ENCODE measurements around the gene LRG1. TPM values are rescaled to one million over a fixed set of nuclear protein-coding genes. Genes with fewer than 3 reads are reported as not detected.

Gene LRG1
- total RNA-seq, 1 experiment from 2014 or later: 0.08 TPM

DNA sequence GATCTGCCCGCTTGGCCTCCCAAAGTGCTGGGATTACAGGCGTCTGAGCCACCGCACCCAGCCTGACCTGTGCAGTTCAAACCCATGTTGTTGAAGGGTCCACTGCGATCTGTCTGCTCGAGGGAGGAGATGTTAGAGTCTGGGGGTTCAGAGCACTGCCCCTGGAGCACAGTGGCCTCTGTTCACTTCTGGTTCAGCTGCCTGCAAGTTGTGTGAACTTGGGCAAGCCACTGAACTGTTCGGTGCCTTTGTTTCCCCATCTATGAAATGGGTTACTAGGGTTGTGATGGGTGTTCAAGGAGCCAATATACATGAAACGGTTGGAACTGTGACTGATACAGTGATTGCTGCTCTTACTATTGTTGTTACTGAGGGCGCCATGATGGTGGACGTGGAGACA, 6.5 kb downstream of the LRG1 start:
- in situ Hi-C loops (cut with HindIII; ENCODE audit: low pct_unique_long_range_greater_than_20kb, low sequenced_read_pairs) (no loop called here), intact Hi-C loops (cut with micrococcal nuclease; ENCODE audit: unreplicated experiment) (no loop called here)
- ATAC-seq (no peak), DNase-seq (ENCODE audit: low read depth, low spot score) (no peak)
- Histone ChIP-seq H3K4me3 (ENCODE audit: low read depth in 2 of 2, low read length in 2 of 2) (no peak overlapping the region), H3K9me3 (ENCODE audit: control insufficient read depth, insufficient read depth, low read depth, low read length) (no peaks in the 10 kb centered on the region), H3K27ac (ENCODE audit: low read length) (no peak overlapping the region), H3K27me3 (ENCODE audit: control insufficient read depth, insufficient read depth, low read length) (no peaks in the 10 kb centered on the region), H3K36me3 (ENCODE audit: control insufficient read depth, insufficient read depth, low read length) (no peaks in the 10 kb centered on the region), H3K4me1 (ENCODE audit: control insufficient read depth, insufficient read depth, low read length) (peaks cover 5% of the 10 kb centered on the region; the same call in 1 of the 2 replicates)
- ChIA-PET CTCF (no interaction called here), POLR2A (no interaction called here)
- BruUV-seq (replicated peaks): no TSS peak
- TF ChIP-seq POLR2AphosphoS5 (IDR thresholded peaks at IDR 0.05; ENCODE audit: low read depth, low read length): no peak
- no peak for TF ChIP-seq REST (IDR thresholded peaks at IDR 0.05; ENCODE audit: insufficient read depth in 1 of 2, low read depth in 2 of 2, low read length in 1 of 2)
- TF ChIP-seq SIN3A (IDR thresholded peaks at IDR 0.05; ENCODE audit: borderline replicate concordance, insufficient read depth, low read depth, low read length): no peak
- no peak for TF ChIP-seq CTCF (IDR thresholded peaks at IDR 0.05)
- TF ChIP-seq TCF7L2 (IDR thresholded peaks at IDR 0.05; ENCODE audit: low read depth, low read length): no peak

DNA sequence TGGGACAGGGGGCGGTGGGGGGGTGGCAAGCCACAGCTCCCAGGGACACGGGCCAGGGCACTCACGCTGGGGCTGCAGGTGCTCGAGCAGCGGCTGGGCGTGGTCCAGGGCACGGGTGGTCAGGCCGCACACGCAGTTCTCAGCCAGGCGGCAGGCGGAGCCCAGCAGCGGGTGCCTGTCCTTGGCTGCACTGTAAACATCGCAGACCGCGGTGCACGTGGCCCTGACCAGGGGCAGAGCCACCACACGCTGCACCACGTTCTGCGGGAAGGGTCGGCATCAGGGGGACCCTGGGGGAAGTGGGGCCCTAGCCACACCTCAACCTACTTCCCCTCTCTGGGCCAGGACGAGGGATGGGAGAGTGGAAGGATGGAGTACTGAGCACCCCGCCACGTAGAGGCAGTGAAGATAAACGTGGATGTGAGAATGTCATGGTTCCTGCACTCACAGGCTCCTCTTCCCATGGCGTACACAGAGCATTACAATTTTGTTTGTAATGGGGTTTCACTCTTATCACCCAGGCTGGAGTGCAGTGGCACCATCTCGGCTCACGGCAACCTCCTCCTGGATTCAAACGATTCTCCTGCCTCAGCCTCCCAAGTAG, 8.2 kb downstream of the LRG1 start:
- no peak for ATAC-seq
- BruUV-seq (replicated peaks): no TSS peak
- ChIA-PET POLR2A (no interaction called here), CTCF (no interaction called here)
- no peak for TF ChIP-seq TCF7L2 (IDR thresholded peaks at IDR 0.05; ENCODE audit: low read depth, low read length)
- no peak for TF ChIP-seq REST (IDR thresholded peaks at IDR 0.05; ENCODE audit: insufficient read depth in 1 of 2, low read depth in 2 of 2, low read length in 1 of 2)
- no peak for TF ChIP-seq POLR2AphosphoS5 (IDR thresholded peaks at IDR 0.05; ENCODE audit: low read depth, low read length)
- no peak for DNase-seq (ENCODE audit: low read depth, low spot score)
- Histone ChIP-seq H3K4me3 (ENCODE audit: low read depth in 2 of 2, low read length in 2 of 2) (no peak overlapping the region), H3K4me1 (ENCODE audit: control insufficient read depth, insufficient read depth, low read length) (no peaks in the 10 kb centered on the region; the same call in 1 of the 2 replicates), H3K27ac (ENCODE audit: low read length) (no peak overlapping the region), H3K27me3 (ENCODE audit: control insufficient read depth, insufficient read depth, low read length) (no peaks in the 10 kb centered on the region), H3K36me3 (ENCODE audit: control insufficient read depth, insufficient read depth, low read length) (no peaks in the 10 kb centered on the region), H3K9me3 (ENCODE audit: control insufficient read depth, insufficient read depth, low read depth, low read length) (no peaks in the 10 kb centered on the region)
- intact Hi-C loops (cut with micrococcal nuclease; ENCODE audit: unreplicated experiment): no loop called here
- in situ Hi-C loops (cut with HindIII; ENCODE audit: low pct_unique_long_range_greater_than_20kb, low sequenced_read_pairs): no loop called here
